ENCODE measurements around the gene PLEKHG5.
A peak's percentile ranks its signal among the peaks of the same experiment; 100 is the strongest.
"Not testable (repeated sequence)": the region's sequence is repeated elsewhere in the genome, so short reads cannot be mapped to it uniquely, and the experiment has no call there.

Gene PLEKHG5

DNA sequence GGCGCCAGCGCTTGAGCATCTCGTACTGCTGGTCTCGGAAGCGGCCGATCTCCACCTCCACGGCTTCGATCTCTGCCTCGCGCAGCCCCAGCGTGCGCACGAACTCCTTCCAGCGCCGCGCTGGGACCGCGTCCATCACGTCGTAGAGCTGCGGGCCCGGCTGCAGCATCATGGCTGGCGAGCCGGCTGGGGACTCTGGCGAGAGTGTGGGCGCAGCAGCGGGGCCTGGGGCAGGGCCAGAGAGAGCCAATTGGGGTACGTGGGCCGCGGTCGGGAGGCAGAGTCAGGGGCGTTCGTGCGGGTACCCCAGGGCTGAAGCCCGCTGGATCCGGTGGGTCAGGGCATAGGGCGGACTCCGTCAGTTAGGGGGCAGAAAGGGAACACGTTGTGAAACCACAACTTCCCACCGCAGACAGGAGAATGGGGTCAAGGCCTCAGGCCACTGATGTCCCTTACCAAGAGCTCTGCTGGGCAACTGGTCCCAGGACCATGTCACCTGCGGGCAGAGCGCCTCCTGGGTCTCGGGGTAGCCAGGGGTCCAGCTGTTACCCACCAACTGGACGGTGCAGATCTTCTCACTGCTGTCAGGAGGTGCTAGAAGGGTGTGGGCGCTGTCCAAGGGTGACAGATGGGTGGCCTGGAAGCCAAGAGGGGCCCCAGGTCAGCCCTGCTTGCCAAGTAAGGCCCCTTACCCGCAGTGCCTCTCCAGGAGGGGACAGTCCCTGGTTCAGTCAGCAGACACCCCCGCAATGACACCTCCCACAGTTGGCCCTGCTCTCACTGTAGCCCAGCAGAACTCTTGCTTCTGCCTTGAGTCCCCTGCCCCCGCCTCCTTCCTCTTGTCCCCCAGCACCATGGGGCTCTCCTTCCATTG, 29.7 kb downstream of the PLEKHG5 start:
- no peak for DNase-seq

DNA sequence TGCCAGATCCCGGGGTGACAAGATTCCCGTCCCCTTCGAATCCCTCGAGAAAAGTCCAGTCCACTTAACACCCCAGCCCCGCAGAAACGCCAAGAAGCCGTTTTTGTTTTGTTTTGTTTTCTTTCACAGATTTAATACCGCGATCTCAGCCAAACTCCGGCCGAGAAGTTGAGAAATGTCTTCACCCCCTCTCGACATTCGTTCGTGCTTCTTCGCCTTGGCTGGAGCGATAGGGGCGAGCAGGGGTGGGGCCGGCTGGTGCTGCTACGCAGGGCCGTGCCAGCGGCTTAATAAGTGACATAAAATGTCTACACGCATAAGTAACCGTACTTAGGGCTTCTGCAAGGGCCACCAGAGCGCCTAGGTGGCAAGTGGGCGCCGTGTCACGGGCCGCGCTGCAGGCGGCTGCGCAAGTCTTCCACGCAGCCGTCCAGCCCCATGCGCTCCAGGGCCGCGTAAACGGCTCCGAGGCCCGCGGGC, 30.4 kb downstream of the PLEKHG5 start:
- DNase-seq = no peak

DNA sequence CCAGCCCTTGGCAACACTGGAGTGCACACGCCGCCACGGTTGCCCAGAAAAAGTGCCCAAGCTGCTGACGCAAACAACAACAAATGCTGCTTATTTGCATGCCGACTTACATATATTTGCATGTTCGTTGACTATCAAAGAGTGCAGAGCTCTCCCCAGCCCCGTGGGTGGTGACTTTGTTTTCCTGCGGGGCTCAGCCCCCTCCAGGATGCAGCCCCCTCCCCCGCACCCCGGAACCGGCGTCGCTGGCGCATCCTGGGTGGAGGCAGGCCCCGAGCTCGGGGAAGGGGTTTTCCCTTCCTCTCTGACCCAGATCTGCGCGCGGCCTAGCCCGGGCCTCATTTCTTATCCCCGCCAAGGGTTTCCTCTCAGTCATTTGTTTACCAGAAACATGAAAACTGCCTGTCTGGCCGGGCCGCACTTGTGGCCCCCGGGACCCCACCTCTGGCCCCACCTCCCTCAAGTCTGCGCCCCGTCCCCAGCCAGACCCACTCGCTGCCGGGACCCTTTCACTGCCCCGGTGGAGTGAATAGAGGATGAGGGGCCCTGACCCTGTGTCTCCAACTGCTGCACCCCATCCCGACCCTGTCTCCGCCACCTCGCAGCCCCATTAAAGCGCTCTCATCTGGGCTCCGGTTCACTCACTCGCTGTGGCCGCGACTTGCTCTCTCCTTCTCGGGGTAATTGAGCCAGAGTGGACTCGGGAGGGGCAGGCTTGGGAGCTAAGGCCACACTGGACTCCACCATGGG, 31.0 kb downstream of the PLEKHG5 start:
- DNase-seq = no peak

DNA sequence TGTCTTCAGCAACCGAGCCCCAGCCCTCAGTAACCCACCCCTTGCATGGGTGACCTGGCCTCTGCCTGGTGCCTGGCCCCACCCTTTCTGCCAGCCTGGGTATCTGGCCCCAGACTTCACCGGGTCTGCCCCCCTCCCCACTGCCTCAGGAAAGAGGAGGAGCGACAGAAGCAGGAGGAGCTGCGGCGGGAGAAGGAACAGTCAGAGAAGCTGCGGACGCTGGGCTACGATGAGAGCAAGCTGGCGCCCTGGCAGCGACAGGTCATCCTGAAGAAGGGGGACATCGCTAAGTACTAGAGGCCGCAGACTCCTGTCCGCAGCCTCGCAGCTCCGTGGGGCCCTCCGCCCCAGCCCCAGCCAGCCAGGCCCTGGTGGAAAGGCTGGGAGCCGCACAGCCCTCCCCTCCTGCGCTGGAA, 31.6 kb downstream of the PLEKHG5 start:
- no peak for DNase-seq

DNA sequence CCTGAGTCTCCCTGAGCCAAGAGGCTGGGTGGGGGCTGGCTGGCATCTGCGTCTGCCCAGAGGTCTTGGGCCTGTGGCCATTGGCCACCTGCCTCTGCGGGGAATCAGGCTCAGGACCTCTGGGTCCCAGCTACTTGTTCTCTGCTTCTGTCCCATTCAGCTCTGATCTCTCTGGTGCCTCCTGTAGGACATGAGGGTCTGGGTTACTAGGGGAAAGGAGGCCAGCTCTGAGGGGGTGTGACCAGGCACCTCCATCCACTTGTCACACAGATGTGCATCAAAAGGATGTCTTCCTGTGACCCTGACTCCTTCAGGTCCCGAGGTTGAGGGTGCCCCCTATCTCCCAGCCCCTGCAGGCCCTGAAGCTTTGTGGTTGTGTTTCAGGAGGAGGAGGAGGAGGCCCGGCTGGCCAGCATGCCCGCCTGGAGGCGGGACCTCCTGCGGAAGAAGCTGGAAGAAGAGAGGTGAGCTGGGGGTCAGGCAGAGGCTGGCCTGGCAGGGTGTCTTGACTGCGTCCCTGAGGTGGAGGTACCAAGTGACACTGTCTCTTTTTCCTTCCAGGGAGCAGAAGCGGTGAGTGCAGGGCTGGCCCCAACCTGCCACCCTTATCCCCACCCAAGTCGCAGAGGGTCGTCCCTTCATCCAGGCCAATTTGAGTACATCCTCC, 34.5 kb downstream of the PLEKHG5 start:
- no peak for DNase-seq

DNA sequence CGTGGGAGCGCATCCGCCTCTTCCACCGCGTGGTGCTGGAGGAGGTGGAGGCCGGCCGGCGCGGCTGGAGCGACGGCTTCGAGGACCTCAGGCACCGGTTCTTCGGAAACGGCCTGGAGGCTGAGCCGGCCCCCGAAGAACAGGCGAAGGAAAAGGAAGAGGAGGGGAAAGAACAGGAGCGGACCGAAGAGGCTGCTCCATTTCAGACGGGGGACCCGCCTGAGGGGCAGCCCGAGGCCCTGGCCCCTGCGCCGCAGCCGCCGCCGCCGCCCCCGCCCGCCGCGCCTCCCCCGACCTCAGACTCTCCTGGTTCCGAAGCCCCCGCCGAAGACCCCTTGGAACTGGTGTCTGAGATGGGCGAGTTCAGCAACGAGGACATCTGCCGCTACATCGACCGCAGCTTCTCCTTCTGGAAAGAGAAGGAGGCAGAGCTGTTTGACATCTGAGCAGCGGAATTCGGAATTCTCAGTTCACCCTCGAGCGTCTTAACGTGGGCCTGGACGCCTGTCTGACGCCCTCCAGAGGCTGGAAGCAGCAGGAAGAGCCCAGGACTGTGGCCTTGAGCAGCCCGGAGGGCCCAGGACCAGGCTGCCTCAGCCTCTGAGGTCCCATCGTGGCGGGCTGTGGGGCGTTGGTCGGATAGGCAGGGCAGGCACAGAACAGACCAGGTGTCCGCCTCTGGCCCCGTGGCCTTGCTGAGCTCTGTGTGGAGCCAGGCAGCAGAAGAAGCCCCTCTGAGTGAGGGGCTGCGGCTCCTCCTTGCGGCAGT, 35.5 kb downstream of the PLEKHG5 start:
- DNase-seq = peak in 1 of 2 donors; percentile 13

DNA sequence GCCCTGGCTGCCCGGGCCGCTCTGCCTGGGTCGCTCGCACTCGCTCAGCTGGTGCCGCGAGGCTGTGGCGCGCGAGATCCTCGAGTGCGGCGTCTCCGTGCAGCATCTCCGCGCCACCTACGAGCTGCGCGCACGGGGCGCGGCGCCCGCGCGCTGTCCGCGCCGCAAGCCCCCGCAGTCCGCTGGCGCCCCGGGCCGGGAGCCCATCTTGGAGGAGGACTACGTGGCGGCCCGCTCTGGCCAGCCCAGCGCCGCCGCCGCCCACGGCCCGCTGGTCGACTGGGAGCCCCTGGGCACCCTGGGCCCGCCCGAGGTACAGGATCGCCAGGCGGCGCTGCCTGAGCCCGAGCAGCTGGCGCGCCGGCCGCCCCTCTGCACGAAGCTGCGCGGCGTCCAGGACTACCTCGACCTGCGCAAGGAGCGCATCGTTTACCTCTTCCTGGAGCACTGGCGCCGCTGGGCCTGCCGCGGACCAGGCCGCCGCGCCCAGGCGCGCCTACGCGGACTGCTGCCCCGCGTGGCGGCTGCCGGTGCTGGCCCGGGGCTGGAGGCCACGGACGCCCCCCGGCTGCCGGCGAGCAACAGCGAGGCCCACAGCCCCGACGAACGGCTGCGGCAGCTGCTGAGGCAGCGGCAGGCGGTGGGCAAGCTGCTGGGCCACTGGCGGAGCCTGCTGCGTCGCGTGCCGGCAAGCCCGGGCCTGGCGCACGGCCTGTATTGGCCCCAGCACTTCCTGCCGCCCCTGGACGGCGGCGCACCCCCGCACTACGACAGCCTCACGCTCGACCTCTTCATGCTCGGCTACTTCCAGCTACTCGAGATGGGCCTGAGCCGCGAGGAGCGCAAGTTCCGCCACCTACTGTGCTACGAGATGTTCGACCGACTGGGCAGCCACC, 36.4 kb downstream of the PLEKHG5 start:
- DNase-seq = peak in 1 of 2 donors; percentile 48

DNA sequence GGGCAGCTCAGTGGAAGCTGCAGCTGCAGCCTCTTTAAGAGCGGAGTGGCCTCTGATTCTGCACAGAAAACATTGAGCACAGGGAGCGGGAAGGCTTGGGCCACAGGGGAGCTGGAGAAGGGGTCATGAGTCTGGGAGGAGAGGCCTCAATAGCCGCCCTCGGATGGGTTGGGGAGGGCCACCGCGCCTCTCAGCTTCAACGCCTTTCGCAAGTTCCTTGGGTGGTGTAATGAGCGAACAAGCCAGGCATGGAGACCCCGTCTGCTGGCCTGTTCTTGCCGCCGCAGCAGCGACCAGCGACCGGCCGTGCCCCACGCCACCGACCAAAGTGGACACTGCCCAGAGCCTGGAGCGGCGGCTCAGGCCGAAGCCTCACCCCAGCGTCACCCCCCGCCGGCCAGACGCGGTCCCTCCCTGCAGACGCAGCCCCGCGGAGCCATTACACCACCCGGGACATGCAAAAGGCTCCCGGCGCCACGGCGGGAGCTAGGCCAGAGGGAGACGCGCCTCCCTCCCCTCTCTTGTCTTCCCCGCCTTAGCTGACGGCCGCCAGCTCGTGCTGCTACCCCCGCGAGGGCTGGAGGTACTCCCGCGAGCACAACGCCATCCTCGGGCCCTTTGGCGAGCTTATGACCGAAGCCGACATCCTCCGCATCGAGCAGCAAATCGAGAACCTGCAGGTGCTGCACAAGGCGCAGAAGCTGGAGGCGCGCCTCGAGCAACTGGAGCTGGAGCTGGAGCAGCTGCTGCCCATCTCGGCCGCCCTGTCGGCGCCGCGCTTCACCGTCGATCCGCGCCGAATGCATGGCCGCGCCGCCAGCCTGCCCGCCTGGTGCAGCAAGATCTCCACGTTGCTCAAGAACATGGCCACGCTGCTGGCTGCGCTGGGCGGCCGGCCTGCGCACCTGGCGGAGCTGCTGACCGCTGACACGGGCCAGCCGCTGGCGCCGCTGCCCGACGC, 37.3 kb downstream of the PLEKHG5 start:
- DNase-seq = not testable (repeated sequence)

DNA sequence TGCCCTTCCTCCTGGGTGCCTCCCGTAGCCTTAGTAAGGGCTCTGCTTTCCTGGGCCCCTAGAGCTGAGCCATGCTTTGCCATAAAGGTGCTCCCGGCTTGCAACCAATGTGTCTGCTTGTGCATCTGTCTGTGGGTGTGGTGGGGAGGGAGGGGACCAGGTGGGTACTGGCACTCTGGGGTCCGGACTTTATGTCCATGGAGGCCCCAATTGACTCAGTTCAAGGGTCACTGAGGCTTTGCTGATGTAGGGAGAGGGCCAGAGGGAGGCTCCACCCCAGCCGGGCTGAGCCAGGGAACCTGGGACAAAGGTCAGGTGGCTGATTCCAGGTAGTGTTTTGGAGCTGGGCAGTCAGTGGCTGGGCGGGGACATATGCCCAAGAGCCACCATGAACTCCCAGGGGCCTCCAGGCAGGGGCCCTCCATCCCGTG, 40.5 kb downstream of the PLEKHG5 start:
- DNase-seq = no peak

DNA sequence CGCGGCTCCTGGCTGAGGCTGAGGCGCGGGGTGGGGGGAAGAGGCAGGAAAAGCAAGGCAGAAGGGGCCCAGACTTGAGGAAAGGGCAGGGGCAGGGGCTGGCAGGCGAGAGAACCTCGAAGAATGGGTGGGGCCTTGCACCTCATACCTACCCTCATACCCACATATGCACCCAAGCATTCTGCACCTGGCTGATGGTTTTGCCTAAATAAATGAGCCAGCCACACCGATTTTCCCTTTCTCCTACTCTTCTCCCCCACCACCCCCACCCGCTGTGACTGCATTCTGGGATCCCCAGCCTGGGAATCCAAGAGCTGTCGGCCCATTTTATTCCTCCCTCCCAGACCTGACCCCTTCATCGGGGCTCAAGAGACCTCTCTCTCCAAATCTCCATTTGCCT, 41.0 kb downstream of the PLEKHG5 start:
- not testable (repeated sequence) for DNase-seq

DNA sequence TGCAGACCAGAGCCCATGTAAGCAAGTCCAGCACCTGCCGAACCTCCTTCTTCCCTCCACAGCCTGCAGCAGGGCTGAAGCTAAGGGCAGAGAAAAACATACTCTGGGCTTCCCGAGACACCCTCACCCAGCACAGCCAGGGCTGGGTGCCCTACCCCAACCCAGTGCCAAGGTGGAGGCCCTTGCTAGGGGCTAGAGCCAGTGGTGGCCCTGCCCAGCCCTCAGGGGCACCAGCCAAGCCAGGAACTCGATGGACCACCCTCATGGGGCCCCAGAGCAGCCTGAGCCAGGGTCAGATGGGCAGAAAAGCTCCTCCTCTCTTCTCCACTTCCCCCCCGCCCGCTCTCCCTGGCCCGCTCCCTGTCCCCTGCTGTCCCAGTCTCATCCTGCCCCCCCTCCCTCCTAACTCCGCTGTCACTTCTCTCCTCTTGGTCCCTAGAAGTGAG, 41.4 kb downstream of the PLEKHG5 start:
- DNase-seq = no peak

DNA sequence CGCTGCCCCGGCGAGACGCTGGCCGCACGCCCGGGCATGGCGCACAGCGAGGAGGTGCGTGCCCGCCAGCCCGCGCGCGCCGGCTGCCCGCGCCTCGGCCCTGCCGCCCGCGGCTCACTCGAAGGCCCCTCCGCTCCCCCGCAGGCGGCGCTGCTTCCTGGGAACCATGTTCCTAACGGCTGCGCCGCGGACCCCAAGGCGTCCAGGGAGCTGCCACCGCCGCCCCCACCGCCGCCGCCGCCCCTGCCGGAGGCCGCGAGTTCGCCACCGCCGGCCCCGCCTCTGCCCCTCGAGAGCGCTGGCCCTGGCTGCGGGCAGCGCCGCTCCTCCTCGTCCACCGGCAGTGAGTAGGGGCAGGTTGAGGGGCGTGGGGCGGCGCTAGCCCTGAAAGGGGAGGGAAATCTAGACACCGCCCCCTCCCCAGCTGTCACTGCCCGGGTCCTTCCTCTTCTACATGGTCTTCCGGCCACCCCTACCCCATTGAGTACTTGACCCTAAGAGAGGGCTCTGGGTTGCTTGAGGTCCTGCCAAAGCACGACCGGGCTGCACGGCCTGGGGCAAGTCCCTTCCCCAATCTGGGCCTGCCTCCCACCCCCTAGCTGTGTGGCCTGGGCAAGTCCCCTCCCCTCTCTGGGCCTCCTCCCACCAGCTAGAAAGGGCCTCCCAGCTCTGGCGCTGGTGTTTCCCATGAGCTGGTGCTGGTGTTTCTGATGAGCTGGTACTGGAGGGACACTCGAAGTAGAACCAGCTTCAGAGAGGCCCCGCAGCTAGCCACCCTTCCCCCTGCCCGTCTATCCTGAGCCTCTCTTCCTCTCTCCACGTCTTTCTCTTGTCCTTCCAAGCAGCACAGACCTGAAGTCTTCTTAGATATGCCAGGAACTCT, 42.5 kb downstream of the PLEKHG5 start:
- DNase-seq = no peak

DNA sequence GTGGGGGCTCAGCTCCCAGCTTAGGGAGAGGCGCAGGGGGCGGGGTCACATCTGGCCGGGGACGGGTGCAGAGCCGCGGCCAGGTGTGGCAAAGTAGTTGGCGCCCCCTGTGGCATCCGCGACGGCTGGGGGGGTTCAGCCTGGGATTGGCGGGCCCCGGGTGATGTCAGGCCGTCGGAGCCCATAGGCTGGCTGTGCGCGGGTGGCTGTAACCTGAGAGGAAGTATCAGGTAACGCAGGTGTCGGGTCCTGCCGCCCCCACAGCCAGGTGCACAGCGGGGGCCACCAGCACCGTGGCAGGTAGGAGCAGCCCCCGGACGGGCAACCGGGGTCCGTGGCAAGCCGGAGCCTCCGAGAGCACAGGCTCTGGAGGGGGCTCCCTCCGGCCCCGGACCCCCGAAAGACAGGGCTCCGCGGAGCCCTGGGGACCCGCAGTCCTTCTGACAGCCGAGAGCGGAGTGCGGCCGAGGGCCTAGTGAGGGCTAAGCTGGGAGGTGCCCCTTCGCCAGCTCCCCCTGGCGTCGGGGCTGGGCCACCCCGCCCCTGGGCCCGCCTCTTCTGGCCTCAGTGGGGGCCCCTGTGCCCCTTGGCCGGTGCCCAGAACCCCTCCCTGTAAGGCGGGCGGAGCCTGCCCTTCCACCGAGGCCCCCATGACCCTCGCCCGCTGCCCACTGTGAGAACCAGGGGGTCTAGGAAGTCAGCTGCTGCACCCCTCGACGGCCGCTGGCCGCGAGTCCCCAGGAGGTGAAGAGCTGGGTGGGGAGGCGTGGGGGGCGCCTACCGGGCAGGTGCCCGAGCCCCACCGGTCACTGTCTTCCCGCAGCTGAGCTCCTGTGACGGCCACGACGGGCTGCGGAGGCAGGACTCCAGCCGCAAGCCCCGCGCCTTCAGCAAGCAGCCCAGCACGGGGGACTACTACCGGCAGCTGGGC, 43.4 kb downstream of the PLEKHG5 start:
- DNase-seq = no peak

DNA sequence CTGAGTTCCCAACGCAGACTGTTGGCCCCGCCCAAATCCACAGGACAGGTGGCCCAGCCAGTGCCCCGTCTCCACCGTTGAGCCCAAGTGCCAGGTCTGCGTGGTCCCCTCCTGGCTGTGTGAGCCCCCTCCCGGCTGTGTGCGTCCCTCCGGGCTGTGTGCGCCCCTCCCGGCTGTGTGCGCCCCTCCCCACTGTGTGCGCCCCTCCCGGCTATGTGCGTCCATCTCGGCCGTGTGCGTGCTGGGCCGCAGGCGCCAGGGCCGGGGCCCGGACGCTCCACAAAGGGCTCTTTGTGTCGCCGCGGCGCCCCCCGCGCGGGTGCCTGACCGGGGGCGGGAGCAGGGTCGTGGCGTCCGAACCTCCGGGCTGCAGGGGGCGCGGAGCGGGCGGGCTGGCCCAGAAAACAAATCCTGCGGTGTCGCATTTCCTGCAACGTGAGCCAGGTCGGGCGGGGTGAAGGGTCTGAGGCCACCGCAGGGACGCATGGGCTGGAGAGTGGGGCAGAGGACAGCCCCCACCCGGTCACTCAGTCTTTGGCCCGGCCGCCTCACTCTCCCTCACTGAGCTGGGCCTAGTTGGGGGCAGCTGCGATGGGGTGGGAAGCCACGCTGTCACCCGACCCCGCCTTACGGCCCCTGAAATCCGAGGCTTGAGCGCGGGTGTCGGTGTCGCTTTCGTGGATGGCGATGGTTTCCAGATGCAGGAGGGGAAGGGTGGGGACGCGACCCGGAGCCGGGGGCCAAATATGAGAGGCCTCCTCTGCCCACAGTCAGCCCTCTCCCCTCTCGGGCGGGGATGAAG, 44.2 kb downstream of the PLEKHG5 start:
- DNase-seq = no peak

DNA sequence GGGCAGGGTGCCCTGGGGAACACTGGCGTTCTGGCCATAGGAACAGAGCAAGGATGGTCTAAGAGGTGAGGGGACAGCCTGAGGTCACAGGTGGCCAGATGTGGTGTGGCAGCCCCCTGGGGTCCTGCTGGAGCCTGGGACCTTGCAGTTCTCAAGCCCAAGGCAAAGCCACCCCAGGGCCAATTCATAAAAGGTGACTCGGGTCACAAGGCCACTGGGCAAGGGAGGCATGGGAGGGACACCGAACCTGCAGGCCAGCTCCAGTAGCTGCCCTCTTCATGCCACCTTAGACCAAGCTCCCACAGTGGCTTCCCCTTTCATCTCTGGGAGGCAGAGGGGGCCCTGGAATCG, 44.8 kb downstream of the PLEKHG5 start:
- DNase-seq = no peak

DNA sequence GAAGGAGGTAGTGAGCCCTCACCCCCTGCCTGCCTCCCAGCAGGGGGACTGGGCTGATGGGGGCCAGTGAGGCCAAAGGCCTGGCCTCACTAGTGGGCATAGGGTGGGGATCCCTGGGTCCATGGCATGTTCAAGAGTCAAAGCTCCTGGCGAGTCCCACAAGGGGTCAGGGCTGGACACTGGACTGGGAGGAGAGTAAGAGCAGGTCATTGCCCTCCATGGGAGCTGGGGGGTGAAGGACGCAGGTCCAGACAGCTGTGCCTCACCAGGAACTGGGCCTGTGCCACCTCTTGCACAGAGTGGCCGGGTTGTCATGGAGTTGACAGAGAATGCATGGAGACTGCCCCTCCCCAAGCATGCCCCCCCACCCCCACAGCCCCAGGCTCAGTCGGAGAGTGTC, 45.5 kb downstream of the PLEKHG5 start:
- DNase-seq = not testable (repeated sequence)

Data from inflammatory macrophage (primary cell).